GM18868 (cell line): Measurements from ENCODE around the gene PTPN1.
A peak's percentile ranks its signal among the peaks of the same experiment; 100 is the strongest.
"Not testable (repeated sequence)": the region's sequence is repeated elsewhere in the genome, so short reads cannot be mapped to it uniquely, and the experiment has no call there.

Experiments
- ATAC-seq: cut with Tn5 transposase; IDR thresholded peaks from one replicate; pipeline ENCODE4 v1.9.1; 2021; ENCODE audit warnings: mild to moderate bottlenecking, moderate library complexity; ENCODE audit not compliant: unreplicated experiment

Gene PTPN1

GRCh38 chr20:50509923-50510705 lies at the start of gene PTPN1:
Gene PTPN1 (plus strand): TSS chr20:50510383. CDS start chr20:50510528, 145 bp downstream.
- peak; percentile 92 for ATAC-seq

GRCh38 chr20:50460608-50461267 lies 49.4 kb upstream of the PTPN1 start:
- no peak for ATAC-seq

- no peak for ATAC-seq
These were observed 48.0 kb upstream of the PTPN1 start for GRCh38 chr20:50462093-50462690.

- no peak for ATAC-seq
These were observed 46.0 kb upstream of the PTPN1 start for GRCh38 chr20:50464026-50464724.

GRCh38 chr20:50464725-50465650 lies 45.2 kb upstream of the PTPN1 start:
- no peak for ATAC-seq

GRCh38 chr20:50467174-50467573 lies 43.0 kb upstream of the PTPN1 start:
- no peak for ATAC-seq

- no peak for ATAC-seq
These were observed 42.3 kb upstream of the PTPN1 start for GRCh38 chr20:50467718-50468356.

GRCh38 chr20:50468378-50468798 lies 41.8 kb upstream of the PTPN1 start:
- ATAC-seq, result no peak

- no peak for ATAC-seq
These were observed 40.9 kb upstream of the PTPN1 start for GRCh38 chr20:50469176-50469723.

- no peak for ATAC-seq
These were observed 40.4 kb upstream of the PTPN1 start for GRCh38 chr20:50469796-50470195.

GRCh38 chr20:50470264-50470858 lies 39.8 kb upstream of the PTPN1 start:
- no peak for ATAC-seq

GRCh38 chr20:50471231-50471630 lies 39.0 kb upstream of the PTPN1 start:
- no peak for ATAC-seq

GRCh38 chr20:50472693-50473664 lies 37.2 kb upstream of the PTPN1 start:
- ATAC-seq, result no peak

- not testable (repeated sequence) for ATAC-seq
These were observed 35.8 kb upstream of the PTPN1 start for GRCh38 chr20:50474356-50474755.

- ATAC-seq, result no peak
These were observed 34.4 kb upstream of the PTPN1 start for GRCh38 chr20:50475681-50476292.

GRCh38 chr20:50477239-50477872 lies 32.8 kb upstream of the PTPN1 start:
- no peak for ATAC-seq
